Heart right ventricle (tissue), 16 donors: ENCODE results near the gene RBBP5. TPM values are rescaled to one million over a fixed set of nuclear protein-coding genes. Genes with fewer than 3 reads are reported as not detected.

Source experiments
- ATAC-seq, 8 donors: fragments of 200-7000 bp; cut with Tn5 transposase; one replicate each; pipeline ENCODE4 v1.9.1; 2020; ENCODE audit warnings: mild to moderate bottlenecking in 8 of 8, moderate library complexity in 8 of 8, moderate number of reproducible peaks in 1 of 8
- DNase-seq, 2 donors: peaks; one replicate each; pipeline ENCODE4 v3.0.0-alpha.2; 2020
- H3K27ac ChIP-seq, 10 donors: fragments of 200-600 bp; sonication (generic) in 2 of 10; one replicate each; pipeline versions ENCODE4 v1.5.0 to v1.8.0; 2020 to 2022; ENCODE audit warnings: mild to moderate bottlenecking in 3 of 10
- H3K27me3 ChIP-seq, 7 donors: fragments of 200-600 bp; one replicate each; pipeline ENCODE4 v1.8.0; 2021 to 2022; ENCODE audit warnings: mild to moderate bottlenecking in 2 of 7
- H3K36me3 ChIP-seq, 9 donors: fragments of 200-600 bp; sonication (generic) in 1 of 9; one replicate each; pipeline versions ENCODE4 v1.5.0 to v1.8.0; 2020 to 2022; ENCODE audit warnings: mild to moderate bottlenecking in 2 of 9
- H3K4me1 ChIP-seq, 9 donors: fragments of 200-600 bp; sonication (generic) in 1 of 9; one replicate each; pipeline versions ENCODE4 v1.5.0 to v1.8.0; 2020 to 2022; ENCODE audit warnings: mild to moderate bottlenecking in 4 of 9
- H3K4me3 ChIP-seq, 10 donors: fragments of 200-600 bp; sonication (generic) in 2 of 10; one replicate each; pipeline versions ENCODE4 v1.5.0 to v1.8.0; 2020 to 2022; ENCODE audit warnings: mild to moderate bottlenecking in 7 of 10, moderate library complexity in 2 of 10
- H3K9me3 ChIP-seq, 11 donors: fragments of 200-600 bp in 10 of 11; sonication (generic) in 2 of 11; one replicate each; pipeline versions ENCODE4 v1.5.0 to v1.8.0; 2013 to 2022; ENCODE audit warnings: mild to moderate bottlenecking in 2 of 11, control low read depth in 1 of 11, moderate library complexity in 1 of 11
- WGBS, 2 donors: extraction: QIAGEN DNeasy Blood & Tissue Kit; methylation state at CpG; one replicate each; pipeline ENCODE4 v1.1.7; 2013; ENCODE audit warnings: inconsistent platforms in 1 of 2; 5-methylcytosine and 5-hydroxymethylcytosine counted together
- intact Hi-C, 10 donors: fragments of 100-400 bp; cut with DNase I; formaldehyde crosslinking; loops; one replicate each; pipeline versions ENCODE4 v1.11.1 to v1.14.2; 2022
- polyA plus RNA-seq, 2 donors: library from polyadenylated mRNA; stranded (reverse); fragments of 200-250 nt; gene quantifications; one replicate each; pipeline ENCODE4 v1.2.3, GENCODE V29; 2013
- total RNA-seq, 10 donors: library from RNA; stranded (reverse); fragmentation: NEBNext Ultra II Directional in 3 of 10; extraction: Animal tissue kit (Norgen Biotek cat#: 25700) in 3 of 10; gene quantifications; one replicate each; pipeline versions ENCODE4 v1.2.1 to v1.2.4, GENCODE V29; 2021 to 2023
- TF ChIP-seq, protein P1 (sequence below), 9 donors: fragments of 200-600 bp; sonication (generic) in 2 of 9; IDR thresholded peaks; one replicate each; pipeline versions ENCODE4 v1.5.0 to v1.8.0; 2021 to 2022; ENCODE audit warnings: antibody characterized with exemption in 9 of 9, mild to moderate bottlenecking in 5 of 9, moderate library complexity in 1 of 9
- donor health status: Arrhythmogenic right ventricular cardiomyopathy.
- donor health status: ischemic (EF 13 %, LVEDD 7.1; RV severe dilation, severe dysfunction).
- donor health status: healthy with polysubstance abuse.
- donor health status: DM: no; HTN: yes; CAD: no.
- donor health status: DM: no; HTN: no; CAD: no.
- donor health status: ischemic (EF 25% LVEDD 6.9; RV normal size, moderate dysfunction).
- donor health status: ischemic (EF 25% LVEDD 5.7; RV mildly dilated, moderate dysfunction).
- donor health status: healthy.
- donor health status: DM: yes; HTN: yes; CAD: no.
- donor health status: Ischemic cardiomyopathy.
- donor health status: ischemic (EF 35%, LVEDD 5.7; RV mildly dilated, moderate dysfunction).
- donor health status: nonischemic (EF 11% LVEDD 7.7; RV severe dilation, severe dysfunction).
- donor health status: DM: yes; HTN: yes; CAD: no.
- donor health status: PGD.
- donor health status: ischemic (EF 29% LVEDD 5.4; RV normal size, mild dysfunction).
- donor health status: nonischemic (EF 23%, LVEDD 6.1; RV moderate dilation, normal function).

Gene RBBP5
- total and polyA plus RNA-seq, 12 donors, result 3.4 to 12.4 (median 9.0) TPM

DNA sequence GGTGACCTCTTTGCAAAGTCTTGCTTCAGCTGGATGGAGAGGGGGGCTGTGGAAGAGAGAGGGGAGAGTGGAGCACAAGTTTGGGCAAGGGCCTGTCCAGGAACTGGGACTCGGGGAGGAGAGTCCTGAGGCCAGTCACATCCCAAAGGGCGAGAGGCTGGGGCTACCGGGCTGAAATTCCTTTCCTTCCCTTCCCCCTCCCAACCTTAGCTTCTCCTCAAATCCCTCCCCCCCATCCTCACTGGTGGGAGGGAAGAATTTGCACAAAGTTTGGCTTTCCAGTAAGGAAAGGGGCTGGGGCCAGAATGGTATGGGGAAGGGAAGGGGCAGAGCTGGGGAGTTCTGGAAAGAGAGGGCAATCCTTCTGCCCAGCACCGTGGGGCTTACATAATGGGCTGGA is 77.9 kb downstream of the RBBP5 start:
- Histone ChIP-seq H3K4me3 (no peak overlapping the region), H3K9me3 (no peaks in the 10 kb centered on the region), H3K27me3 (peaks cover 14 to 77% (median 69%) of the 10 kb centered on the region in 7 donors), H3K36me3 (no peaks in the 10 kb centered on the region), H3K27ac (no peak overlapping the region), H3K4me1 (peaks cover 0 to 10% (median 0%) of the 10 kb centered on the region in 9 donors)
- WGBS, 2 donors, result 16 to 21% methylated on average over 4 of the region's 4 CpGs
- no peak for DNase-seq
- intact Hi-C loops, result no loop called here
- no peak for ATAC-seq
- TF ChIP-seq, protein P1, sequence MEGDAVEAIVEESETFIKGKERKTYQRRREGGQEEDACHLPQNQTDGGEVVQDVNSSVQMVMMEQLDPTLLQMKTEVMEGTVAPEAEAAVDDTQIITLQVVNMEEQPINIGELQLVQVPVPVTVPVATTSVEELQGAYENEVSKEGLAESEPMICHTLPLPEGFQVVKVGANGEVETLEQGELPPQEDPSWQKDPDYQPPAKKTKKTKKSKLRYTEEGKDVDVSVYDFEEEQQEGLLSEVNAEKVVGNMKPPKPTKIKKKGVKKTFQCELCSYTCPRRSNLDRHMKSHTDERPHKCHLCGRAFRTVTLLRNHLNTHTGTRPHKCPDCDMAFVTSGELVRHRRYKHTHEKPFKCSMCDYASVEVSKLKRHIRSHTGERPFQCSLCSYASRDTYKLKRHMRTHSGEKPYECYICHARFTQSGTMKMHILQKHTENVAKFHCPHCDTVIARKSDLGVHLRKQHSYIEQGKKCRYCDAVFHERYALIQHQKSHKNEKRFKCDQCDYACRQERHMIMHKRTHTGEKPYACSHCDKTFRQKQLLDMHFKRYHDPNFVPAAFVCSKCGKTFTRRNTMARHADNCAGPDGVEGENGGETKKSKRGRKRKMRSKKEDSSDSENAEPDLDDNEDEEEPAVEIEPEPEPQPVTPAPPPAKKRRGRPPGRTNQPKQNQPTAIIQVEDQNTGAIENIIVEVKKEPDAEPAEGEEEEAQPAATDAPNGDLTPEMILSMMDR (IDR thresholded peaks at IDR 0.05), result no peak

DNA sequence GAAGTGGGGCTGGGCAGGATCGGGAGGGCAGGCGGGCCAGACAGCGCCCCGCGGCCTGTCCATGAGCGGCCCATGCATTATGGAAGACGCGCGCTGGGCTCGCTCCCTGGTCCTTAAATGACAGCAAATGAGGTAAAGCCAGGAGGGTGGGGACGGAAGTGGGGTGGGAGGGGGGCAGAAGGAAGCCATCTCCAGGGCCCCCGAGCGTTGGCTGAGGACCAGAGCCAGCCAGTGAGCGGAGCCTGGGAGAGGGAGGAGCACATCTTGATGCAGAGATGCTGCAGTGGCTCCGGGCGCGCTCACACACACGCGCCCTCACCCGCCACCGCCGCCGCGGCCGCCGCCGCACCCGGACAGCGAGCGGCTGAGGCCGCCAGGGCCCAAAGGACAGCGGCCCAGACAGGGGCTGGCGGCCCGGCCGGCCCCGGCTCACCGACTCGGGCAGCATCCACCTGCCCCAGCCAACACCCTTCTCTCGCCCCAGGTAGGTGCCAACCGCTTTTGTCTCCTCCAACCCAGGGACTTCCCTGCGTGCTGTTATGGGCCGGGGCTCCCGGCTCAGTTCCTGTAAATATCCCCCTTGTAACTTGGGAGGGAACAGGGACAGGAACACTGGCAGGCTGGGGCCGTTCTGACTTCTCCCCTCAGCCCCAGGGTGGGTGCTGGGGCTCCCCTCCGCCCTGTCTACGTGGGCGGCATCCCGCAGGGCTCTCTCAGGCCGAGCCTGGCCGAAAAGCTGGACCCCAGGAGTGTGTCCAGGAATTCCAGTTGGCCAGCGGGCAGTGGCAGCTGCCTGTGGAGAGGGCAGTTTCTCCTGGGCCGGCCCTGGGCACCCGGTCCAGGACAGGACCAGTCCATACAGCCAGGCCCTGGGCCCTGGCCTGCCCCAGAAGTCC is 78.6 kb downstream of the RBBP5 start, which contains the start of gene CNTN2:
Gene CNTN2, plus strand, starts transcription at position 302 of the 896 bp plus-strand sequence. CDS start 9,974 bp downstream, outside the sequence.
- intact Hi-C loops, result no loop called here
- DNase-seq (no peak), ATAC-seq (peak in 1 of 8 donors; percentile 28)
- 9% methylated on average over 46 to 53 of the region's 53 CpGs for WGBS, 2 donors
- Histone ChIP-seq H3K27me3 (peaks cover 14 to 74% (median 69%) of the 10 kb centered on the region in 7 donors), H3K4me1 (peaks cover 0 to 10% (median 0%) of the 10 kb centered on the region in 9 donors), H3K9me3 (no peaks in the 10 kb centered on the region), H3K36me3 (no peaks in the 10 kb centered on the region), H3K4me3 (peak within 1 kb of the TSS in 1 of 10 donors; percentile 8), H3K27ac (no peak within 1 kb of the TSS)
- TF ChIP-seq, protein P1 (IDR thresholded peaks at IDR 0.05), result no peak

DNA sequence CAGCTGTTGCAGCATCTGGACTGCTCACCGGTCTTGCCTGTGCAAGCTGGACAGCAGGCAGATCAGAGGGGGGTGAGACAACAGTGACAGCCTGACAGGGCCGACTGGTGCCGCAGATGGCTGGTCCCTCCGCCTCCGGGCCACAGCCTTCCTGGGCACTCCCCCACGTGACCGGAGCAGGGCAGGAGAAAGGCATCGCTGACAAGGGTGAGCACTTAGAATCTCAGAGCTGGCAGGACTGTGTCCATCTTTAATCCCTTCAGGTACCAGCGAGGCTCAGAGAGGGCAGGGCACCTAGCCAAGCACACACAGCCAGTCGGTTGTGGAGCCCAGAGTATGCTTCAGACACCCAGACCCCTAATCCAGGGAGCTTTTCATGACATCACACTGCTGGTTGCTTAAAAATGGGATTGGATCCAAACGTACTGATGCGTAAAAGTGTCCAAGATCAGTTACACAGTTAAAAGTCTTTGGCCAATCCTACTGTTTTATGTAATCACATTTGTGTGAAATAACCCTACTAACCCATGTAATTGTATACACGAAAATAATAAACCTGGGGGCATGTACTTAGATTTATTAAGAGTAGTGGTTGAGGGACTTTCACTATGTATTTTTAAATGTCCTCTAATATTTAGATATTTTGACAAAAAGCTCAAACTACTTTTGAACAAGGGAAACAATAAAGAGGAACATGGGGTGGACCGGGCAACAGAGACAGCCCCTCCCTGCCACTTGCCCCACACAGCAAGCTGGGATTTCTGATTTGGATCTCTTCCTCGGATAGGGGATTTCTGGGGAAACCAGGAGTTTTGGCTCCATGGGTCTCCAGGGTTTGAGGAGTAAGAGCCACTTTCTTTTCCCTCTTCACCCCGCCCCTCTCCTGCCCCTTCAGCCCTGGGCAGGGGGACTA is 79.5 kb downstream of the RBBP5 start:
- H3K36me3 ChIP-seq, result no peaks in the 10 kb centered on the region
- 58 to 59% methylated on average over 16 of the region's 16 CpGs for WGBS, 2 donors
- no peak overlapping the region for H3K4me3 ChIP-seq
- ATAC-seq (no peak), DNase-seq (no peak)
- no peaks in the 10 kb centered on the region for H3K9me3 ChIP-seq
- H3K27ac ChIP-seq, result no peak overlapping the region
- H3K4me1 ChIP-seq, result peaks cover 0 to 10% (median 0%) of the 10 kb centered on the region in 9 donors
- intact Hi-C loops, result no loop called here
- peaks cover 14 to 65% (median 61%) of the 10 kb centered on the region in 7 donors for H3K27me3 ChIP-seq
- TF ChIP-seq, protein P1 (IDR thresholded peaks at IDR 0.05), result no peak
